Fibroblast of lung (primary cell): Measurements from ENCODE around the gene TSSC4. TPM values are rescaled to one million over a fixed set of nuclear protein-coding genes. Genes with fewer than 3 reads are reported as not detected.

Source experiments
- DNase-seq, 2 donors: peaks; one replicate each; pipeline versions ENCODE4 v3.0.0 to v3.0.0-alpha.2; 2010; ENCODE audit warnings: low read depth in 2 of 2
- H2AFZ ChIP-seq: 2 replicates; pipeline ENCODE4 v1.5.1; 2012; ENCODE audit warnings: low read length, control low read depth, inconsistent platforms
- H3K27ac ChIP-seq: 2 replicates; pipeline ENCODE4 v1.5.1; 2011; ENCODE audit warnings: low read length, control low read depth; ENCODE audit not compliant: insufficient read depth
- H3K27me3 ChIP-seq: 2 replicates; pipeline ENCODE4 v1.5.1; 2011; ENCODE audit warnings: mild to moderate bottlenecking, low read length; ENCODE audit not compliant: control insufficient read depth, insufficient read depth
- H3K36me3 ChIP-seq: 2 replicates; pipeline ENCODE4 v1.5.1; 2011; ENCODE audit warnings: low read length; ENCODE audit not compliant: control insufficient read depth, insufficient read depth
- H3K4me1 ChIP-seq: 2 replicates; pipeline ENCODE4 v1.5.1; 2011; ENCODE audit warnings: low read length; ENCODE audit not compliant: control insufficient read depth, insufficient read depth; ENCODE audit errors: extremely low read depth
- H3K4me2 ChIP-seq: 2 replicates; pipeline ENCODE4 v1.5.1; 2011; ENCODE audit warnings: low read length, control low read depth; ENCODE audit not compliant: insufficient read depth; ENCODE audit errors: extremely low read depth
- H3K4me3 ChIP-seq, 4 experiments: fragments of 200-600 bp in 1 of 4; sonication (generic) in 1 of 4; replicated peaks in 1 of 4; 2 replicates each; pipeline ENCODE4 v1.5.1; 2011 to 2016; ENCODE audit warnings: low read length in 4 of 4, low read depth in 3 of 4, mild to moderate bottlenecking in 3 of 4, control low read depth in 2 of 4, inconsistent platforms in 1 of 4, mixed read lengths in 1 of 4; ENCODE audit not compliant: insufficient read depth in 1 of 4; ENCODE audit errors: control extremely low read depth in 1 of 4
- H3K79me2 ChIP-seq: 2 replicates; pipeline ENCODE4 v1.5.1; 2012; ENCODE audit warnings: mild to moderate bottlenecking, low read length, inconsistent platforms; ENCODE audit not compliant: control insufficient read depth, insufficient read depth
- H3K9ac ChIP-seq: 2 replicates; pipeline ENCODE4 v1.5.1; 2011; ENCODE audit warnings: mild to moderate bottlenecking, low read length, control low read depth; ENCODE audit not compliant: insufficient read depth
- H3K9me3 ChIP-seq: 2 replicates; pipeline ENCODE4 v1.5.1; 2012; ENCODE audit warnings: low read depth, low read length; ENCODE audit not compliant: control insufficient read depth, insufficient read depth
- H4K20me1 ChIP-seq: 2 replicates; pipeline ENCODE4 v1.5.1; 2011; ENCODE audit warnings: low read length; ENCODE audit not compliant: control insufficient read depth, insufficient read depth; ENCODE audit errors: extremely low read depth
- EZH2 ChIP-seq: IDR thresholded peaks from 2 replicates; pipeline ENCODE4 v1.5.1; 2012; ENCODE audit warnings: low read length, control low read depth, mild to moderate bottlenecking; ENCODE audit errors: missing control alignments
- polyA plus RNA-seq, 2 donors: library from polyadenylated mRNA; depleted of rRNA in 1 of 2; stranded (reverse) in 1 of 2; unstranded in 1 of 2; fragments of >200 nt; gene quantifications; 2 replicates each; pipeline ENCODE4 v1.2.1, GENCODE V29; 2011 to 2012; ENCODE audit warnings: missing spikeins in 1 of 2
- total RNA-seq: library from RNA; depleted of rRNA; stranded (reverse); fragments of >200 nt; gene quantifications from 2 replicates; pipeline ENCODE4 v1.2.1, GENCODE V29; 2014
- TF ChIP-seq, protein P1 (sequence below), 2 donors: IDR thresholded peaks in 1 of 2; conservative IDR thresholded peaks in 1 of 2; 1 replicate in 1 of 2; 2 replicates in 1 of 2; pipeline ENCODE4 v1.5.1; 2011 to 2012; ENCODE audit warnings: low read length in 2 of 2, control low read depth in 1 of 2, inconsistent platforms in 1 of 2, low read depth in 1 of 2, mild to moderate bottlenecking in 1 of 2

The TSSC4 gene
- total and polyA plus RNA-seq, 2 donors (not counting 1 experiment from before 2014, with no cell fraction given) = 8.8 to 48.7 TPM

DNA sequence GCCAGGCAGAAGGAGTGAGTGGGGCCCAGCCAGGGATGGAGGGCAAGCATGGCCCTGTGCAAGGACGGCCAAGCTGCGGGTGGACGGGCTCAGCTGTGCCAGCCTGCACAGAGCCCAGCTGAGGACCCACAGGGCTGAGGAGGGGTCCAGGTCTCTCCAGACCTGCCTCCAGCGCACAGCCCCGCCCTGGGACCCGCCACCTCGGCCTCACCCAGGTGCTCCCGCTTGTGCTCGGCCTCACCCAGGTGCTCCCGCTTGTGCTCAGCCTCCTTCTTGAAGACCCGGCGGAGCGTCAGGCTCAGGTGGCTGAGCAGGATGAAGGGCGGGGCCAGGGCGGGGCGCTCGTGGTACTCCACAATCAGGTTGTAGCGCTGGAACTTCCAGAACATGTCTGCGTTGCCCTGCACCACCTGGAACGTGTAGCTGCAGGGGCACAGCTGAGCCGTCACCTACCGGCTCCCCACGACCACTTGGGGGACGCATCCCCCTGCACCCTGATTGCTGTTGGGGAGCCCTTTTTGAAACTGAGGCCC lies 6.4 kb downstream of the TSSC4 start:
- Histone ChIP-seq H3K4me1 (peaks cover 4% of the 10 kb centered on the region), H3K27ac (no peak overlapping the region), H3K9me3 (no peaks in the 10 kb centered on the region), H3K36me3 (peaks cover 14% of the 10 kb centered on the region), H3K4me2 (no peak overlapping the region), H3K4me3 (no peak overlapping the region), H2AFZ (no peak overlapping the region), H3K27me3 (peaks cover 5% of the 10 kb centered on the region), H3K9ac (no peak overlapping the region), H3K79me2 (peaks cover 7% of the 10 kb centered on the region), H4K20me1 (no peaks in the 10 kb centered on the region)
- no peak for DNase-seq
- TF ChIP-seq EZH2 = no peak
- TF ChIP-seq, protein P1, sequence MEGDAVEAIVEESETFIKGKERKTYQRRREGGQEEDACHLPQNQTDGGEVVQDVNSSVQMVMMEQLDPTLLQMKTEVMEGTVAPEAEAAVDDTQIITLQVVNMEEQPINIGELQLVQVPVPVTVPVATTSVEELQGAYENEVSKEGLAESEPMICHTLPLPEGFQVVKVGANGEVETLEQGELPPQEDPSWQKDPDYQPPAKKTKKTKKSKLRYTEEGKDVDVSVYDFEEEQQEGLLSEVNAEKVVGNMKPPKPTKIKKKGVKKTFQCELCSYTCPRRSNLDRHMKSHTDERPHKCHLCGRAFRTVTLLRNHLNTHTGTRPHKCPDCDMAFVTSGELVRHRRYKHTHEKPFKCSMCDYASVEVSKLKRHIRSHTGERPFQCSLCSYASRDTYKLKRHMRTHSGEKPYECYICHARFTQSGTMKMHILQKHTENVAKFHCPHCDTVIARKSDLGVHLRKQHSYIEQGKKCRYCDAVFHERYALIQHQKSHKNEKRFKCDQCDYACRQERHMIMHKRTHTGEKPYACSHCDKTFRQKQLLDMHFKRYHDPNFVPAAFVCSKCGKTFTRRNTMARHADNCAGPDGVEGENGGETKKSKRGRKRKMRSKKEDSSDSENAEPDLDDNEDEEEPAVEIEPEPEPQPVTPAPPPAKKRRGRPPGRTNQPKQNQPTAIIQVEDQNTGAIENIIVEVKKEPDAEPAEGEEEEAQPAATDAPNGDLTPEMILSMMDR (conservative IDR thresholded peaks at IDR 0.05 in 1 of 2, IDR thresholded peaks at IDR 0.05 in 1 of 2; ENCODE audit: low read depth in 1 of 2, low read length in 2 of 2) = no peak

DNA sequence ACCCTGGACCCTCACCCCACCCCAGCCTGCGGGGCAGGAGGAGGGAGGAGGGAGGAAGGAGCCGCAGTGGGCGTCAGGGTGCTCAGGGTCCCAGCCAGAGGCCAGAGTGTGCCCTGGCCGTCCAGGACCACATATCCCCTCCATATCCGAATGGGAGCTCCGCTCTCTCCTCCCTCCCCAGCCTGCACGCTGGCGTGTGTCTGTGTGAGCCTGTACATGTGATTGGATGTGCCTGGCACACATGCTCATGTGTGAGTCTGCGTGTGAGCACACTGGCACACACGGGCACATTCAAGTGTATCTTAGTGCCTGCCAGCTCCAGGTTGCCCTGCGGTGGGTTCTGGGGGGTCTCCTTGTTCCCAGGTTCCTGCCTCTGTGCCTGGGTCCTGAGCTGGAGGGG lies 8.1 kb downstream of the TSSC4 start:
- TF ChIP-seq, protein P1 (conservative IDR thresholded peaks at IDR 0.05 in 1 of 2, IDR thresholded peaks at IDR 0.05 in 1 of 2; ENCODE audit: low read depth in 1 of 2, low read length in 2 of 2) = no peak
- no peak for TF ChIP-seq EZH2
- no peaks in the 10 kb centered on the region for H3K36me3 ChIP-seq
- DNase-seq = no peak
- no peak overlapping the region for H2AFZ ChIP-seq
- H3K4me3 ChIP-seq = no peak overlapping the region
- H3K27me3 ChIP-seq = peaks cover 5% of the 10 kb centered on the region
- H3K9me3 ChIP-seq = no peaks in the 10 kb centered on the region
- no peaks in the 10 kb centered on the region for H3K4me1 ChIP-seq
- no peak overlapping the region for H3K4me2 ChIP-seq
- no peak overlapping the region for H3K27ac ChIP-seq
- H4K20me1 ChIP-seq = no peaks in the 10 kb centered on the region
- no peak overlapping the region for H3K9ac ChIP-seq
- no peaks in the 10 kb centered on the region for H3K79me2 ChIP-seq

DNA sequence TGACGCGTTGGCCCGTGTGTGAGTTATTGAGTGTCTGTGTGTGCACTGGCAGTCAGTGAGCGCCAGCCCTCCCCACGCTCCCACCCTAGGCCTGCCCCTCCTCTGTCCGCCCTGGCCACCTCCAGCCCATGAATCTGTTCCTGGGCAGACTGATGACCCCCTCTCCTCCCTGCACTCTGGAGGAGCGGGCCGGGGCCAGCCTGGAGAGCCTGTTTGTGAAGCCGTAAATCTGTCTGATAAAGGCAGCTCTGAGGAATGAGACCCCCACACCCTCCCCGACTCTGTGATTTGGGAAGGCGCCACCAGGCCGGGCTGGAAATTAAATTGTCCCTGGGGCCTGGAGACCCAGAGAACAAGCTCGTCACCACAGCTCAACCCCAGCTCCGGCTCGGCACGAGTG lies 8.6 kb downstream of the TSSC4 start:
- Histone ChIP-seq H3K79me2 (no peaks in the 10 kb centered on the region), H3K4me3 (no peak overlapping the region), H3K36me3 (no peaks in the 10 kb centered on the region), H3K4me1 (no peaks in the 10 kb centered on the region), H3K27ac (no peak overlapping the region), H4K20me1 (no peaks in the 10 kb centered on the region), H2AFZ (no peak overlapping the region), H3K9me3 (no peaks in the 10 kb centered on the region), H3K27me3 (peaks cover 5% of the 10 kb centered on the region), H3K4me2 (no peak overlapping the region), H3K9ac (no peak overlapping the region)
- TF ChIP-seq, protein P1 (conservative IDR thresholded peaks at IDR 0.05 in 1 of 2, IDR thresholded peaks at IDR 0.05 in 1 of 2; ENCODE audit: low read depth in 1 of 2, low read length in 2 of 2) = no peak
- TF ChIP-seq EZH2 = no peak
- no peak for DNase-seq
